ENCODE data around the gene PLPPR5. TPM values are rescaled to one million over a fixed set of nuclear protein-coding genes. Genes with fewer than 3 reads are reported as not detected.

The PLPPR5 gene
- total RNA-seq, 1 experiment from 2014 or later = not detected

DNA sequence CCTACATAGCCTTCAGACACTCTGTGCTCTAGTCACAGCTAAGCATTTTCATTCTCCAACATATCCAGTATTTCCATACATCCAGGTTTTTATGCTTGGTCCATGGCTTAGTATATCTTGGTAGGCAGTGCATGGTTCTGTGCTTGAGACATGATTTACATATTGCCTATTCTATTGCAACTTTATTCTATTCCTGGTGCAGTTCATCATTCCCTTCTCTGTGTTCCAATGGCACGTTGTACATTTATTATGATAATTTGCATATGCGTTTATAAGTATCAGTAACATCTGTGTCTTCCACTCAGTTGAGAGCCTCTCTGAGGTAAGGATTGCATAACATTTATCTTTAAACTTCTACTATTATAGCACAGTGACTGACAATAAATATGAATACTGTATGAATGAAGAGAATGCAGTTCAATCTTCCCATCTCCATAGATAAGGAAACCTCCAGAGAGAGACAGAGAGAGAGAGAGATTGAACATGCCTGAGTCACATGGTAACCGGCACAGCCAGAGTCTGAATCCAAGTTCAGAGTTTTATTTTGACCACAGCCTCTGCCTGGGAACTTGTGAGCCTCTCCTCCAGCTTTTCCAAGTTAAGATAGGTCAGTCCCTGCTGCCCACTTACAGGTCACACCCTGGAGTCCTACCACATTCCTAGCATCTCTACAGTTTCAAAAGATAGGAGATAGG lies 41.5 kb downstream of the PLPPR5 start (continued):
- no peak for TF ChIP-seq JUND (IDR thresholded peaks at IDR 0.05)
- TF ChIP-seq CBX3 (IDR thresholded peaks at IDR 0.05; ENCODE audit: low read depth) = no peak
- no peak for TF ChIP-seq SRF (IDR thresholded peaks at IDR 0.05; ENCODE audit: low read depth)
- TF ChIP-seq CEBPB (IDR thresholded peaks at IDR 0.05; ENCODE audit: low read depth) = no peak
- TF ChIP-seq SIN3A (IDR thresholded peaks at IDR 0.05; ENCODE audit: low read depth) = no peak

- no peak overlapping the region for H3K4me3 ChIP-seq (replicated peaks in 1 of 2; ENCODE audit: low read depth in 1 of 2, low read length in 2 of 2)
- H3K79me2 ChIP-seq (ENCODE audit: insufficient read depth, low read length) = no peaks in the 10 kb centered on the region
- intact Hi-C loops (cut with micrococcal nuclease) = no loop called here
- DNase-seq (ENCODE audit: low read depth, low spot score) = no peak
- CTCF ChIA-PET = no interaction called here
- H3K9me3 ChIP-seq (ENCODE audit: control insufficient read depth in 1 of 2, insufficient read depth in 1 of 2, low read depth in 1 of 2, low read length in 2 of 2) = no peaks in the 10 kb centered on the region
- no peak overlapping the region for H3K27ac ChIP-seq (ENCODE audit: low read depth, low read length)
- no peak overlapping the region for H2AFZ ChIP-seq (ENCODE audit: low read depth, low read length, poor library complexity, severe bottlenecking)
- RAD21 ChIA-PET (ENCODE audit: low non-redundant PET in 1 of 2, low total read pairs in 2 of 2, uncharacterized antibody in 2 of 2, unreplicated experiment in 2 of 2) = no interaction called here
- no peaks in the 10 kb centered on the region for H3K36me3 ChIP-seq (ENCODE audit: control insufficient read depth in 1 of 2, insufficient read depth in 2 of 2, low read length in 2 of 2)
- no peaks in the 10 kb centered on the region for H3K9me2 ChIP-seq (ENCODE audit: insufficient read depth)
- H3K4me2 ChIP-seq (ENCODE audit: low read length) = no peak overlapping the region
- POLR2A ChIA-PET = no interaction called here
- no peak for ATAC-seq
- no TSS peak for BruUV-seq (replicated peaks)
- no peaks in the 10 kb centered on the region for H3K27me3 ChIP-seq (ENCODE audit: insufficient read depth, low read length)
- H4K20me1 ChIP-seq (ENCODE audit: insufficient read depth) = no peaks in the 10 kb centered on the region
- no peaks in the 10 kb centered on the region for H3K4me1 ChIP-seq (ENCODE audit: control insufficient read depth in 1 of 2, insufficient read depth in 2 of 2, low read length in 2 of 2)
- TF ChIP-seq ATF3 (IDR thresholded peaks at IDR 0.05) (no peak), POLR2A (IDR thresholded peaks at IDR 0.05; ENCODE audit: borderline replicate concordance, extremely low read depth, insufficient read depth, insufficient read length) (no peak), CBX3 (IDR thresholded peaks at IDR 0.05; ENCODE audit: low read depth) (no peak), YY1 (IDR thresholded peaks at IDR 0.05; ENCODE audit: extremely low read depth, insufficient replicate concordance, low read depth, low read length) (no peak), EZH2 (IDR thresholded peaks at IDR 0.05) (no peak), ZFX (IDR thresholded peaks at IDR 0.05) (no peak), FOSL1 (IDR thresholded peaks at IDR 0.05; ENCODE audit: low read depth) (no peak), POLR2AphosphoS5 (IDR thresholded peaks at IDR 0.05; ENCODE audit: low read depth, low read length) (no peak), JUND (IDR thresholded peaks at IDR 0.05) (no peak), ZNF274 (IDR thresholded peaks at IDR 0.05; ENCODE audit: low read depth, low read length) (no peak), ELF1 (IDR thresholded peaks at IDR 0.05; ENCODE audit: borderline replicate concordance, low read depth) (no peak), RAD21 (IDR thresholded peaks at IDR 0.05; ENCODE audit: low read depth) (no peak), SIN3A (IDR thresholded peaks at IDR 0.05; ENCODE audit: low read depth) (no peak)
- TF ChIP-seq, protein P1, sequence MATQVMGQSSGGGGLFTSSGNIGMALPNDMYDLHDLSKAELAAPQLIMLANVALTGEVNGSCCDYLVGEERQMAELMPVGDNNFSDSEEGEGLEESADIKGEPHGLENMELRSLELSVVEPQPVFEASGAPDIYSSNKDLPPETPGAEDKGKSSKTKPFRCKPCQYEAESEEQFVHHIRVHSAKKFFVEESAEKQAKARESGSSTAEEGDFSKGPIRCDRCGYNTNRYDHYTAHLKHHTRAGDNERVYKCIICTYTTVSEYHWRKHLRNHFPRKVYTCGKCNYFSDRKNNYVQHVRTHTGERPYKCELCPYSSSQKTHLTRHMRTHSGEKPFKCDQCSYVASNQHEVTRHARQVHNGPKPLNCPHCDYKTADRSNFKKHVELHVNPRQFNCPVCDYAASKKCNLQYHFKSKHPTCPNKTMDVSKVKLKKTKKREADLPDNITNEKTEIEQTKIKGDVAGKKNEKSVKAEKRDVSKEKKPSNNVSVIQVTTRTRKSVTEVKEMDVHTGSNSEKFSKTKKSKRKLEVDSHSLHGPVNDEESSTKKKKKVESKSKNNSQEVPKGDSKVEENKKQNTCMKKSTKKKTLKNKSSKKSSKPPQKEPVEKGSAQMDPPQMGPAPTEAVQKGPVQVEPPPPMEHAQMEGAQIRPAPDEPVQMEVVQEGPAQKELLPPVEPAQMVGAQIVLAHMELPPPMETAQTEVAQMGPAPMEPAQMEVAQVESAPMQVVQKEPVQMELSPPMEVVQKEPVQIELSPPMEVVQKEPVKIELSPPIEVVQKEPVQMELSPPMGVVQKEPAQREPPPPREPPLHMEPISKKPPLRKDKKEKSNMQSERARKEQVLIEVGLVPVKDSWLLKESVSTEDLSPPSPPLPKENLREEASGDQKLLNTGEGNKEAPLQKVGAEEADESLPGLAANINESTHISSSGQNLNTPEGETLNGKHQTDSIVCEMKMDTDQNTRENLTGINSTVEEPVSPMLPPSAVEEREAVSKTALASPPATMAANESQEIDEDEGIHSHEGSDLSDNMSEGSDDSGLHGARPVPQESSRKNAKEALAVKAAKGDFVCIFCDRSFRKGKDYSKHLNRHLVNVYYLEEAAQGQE (IDR thresholded peaks at IDR 0.05; ENCODE audit: low read depth) = no peak
- H3K9ac ChIP-seq (ENCODE audit: low read length) = no peak overlapping the region
Measured at GRCh38 chr1:98962156-98962555, 42.5 kb downstream of the PLPPR5 start.
